Brain microvascular endothelial cell (primary cell): Measurements from ENCODE around the gene RPL7L1.
"Not testable (repeated sequence)": the region's sequence is repeated elsewhere in the genome, so short reads cannot be mapped to it uniquely, and the experiment has no call there.

Experiments used
- DNase-seq: peaks from one replicate; pipeline ENCODE4 v3.0.0-alpha.2; 2020
- H3K27ac ChIP-seq: fragments of 250-450 bp; sonication (Bioruptor Pico); 2 replicates; pipeline ENCODE4 v1.5.1; 2020; ENCODE audit warnings: mild to moderate bottlenecking, moderate library complexity
- H3K27me3 ChIP-seq: fragments of 250-450 bp; sonication (Bioruptor Pico); replicated peaks from 2 replicates; pipeline ENCODE4 v1.5.1; 2020; ENCODE audit warnings: mild to moderate bottlenecking
- H3K36me3 ChIP-seq: fragments of 250-450 bp; sonication (Bioruptor Pico); replicated peaks from 2 replicates; pipeline ENCODE4 v1.5.1; 2020; ENCODE audit warnings: mild to moderate bottlenecking
- H3K4me3 ChIP-seq: 2 replicates; pipeline ENCODE4 v1.5.1; 2011; ENCODE audit warnings: low read depth, mild to moderate bottlenecking, control low read depth, low read length, moderate library complexity
- CTCF ChIP-seq: IDR thresholded peaks from 2 replicates; pipeline ENCODE4 v1.5.1; 2011; ENCODE audit warnings: low read depth, mild to moderate bottlenecking, moderate library complexity, low read length, control low read depth, inconsistent platforms; ENCODE audit errors: missing control alignments
- in situ Hi-C: cut with HindIII; loops from 2 replicates; pipeline ENCODE4 v1.10.0; 2017; ENCODE audit warnings: low sequenced_read_pairs, low pct_ligation_motif_present

The RPL7L1 gene

GRCh38 chr6:42870145-42870936, 9.1 kb upstream of the RPL7L1 start:
- no peak overlapping the region for H3K4me3 ChIP-seq
- TF ChIP-seq CTCF = no peak
- in situ Hi-C loops = loop anchor here (25.0 kb wide), 1 partner anchor 208 kb away; no protein-coding TSS in a partner anchor
- no peaks in the 10 kb centered on the region for H3K27me3 ChIP-seq
- DNase-seq = no peak
- no peak overlapping the region for H3K27ac ChIP-seq
- H3K36me3 ChIP-seq = peaks cover 2% of the 10 kb centered on the region

- Histone ChIP-seq H3K27ac (no peak overlapping the region), H3K27me3 (no peaks in the 10 kb centered on the region), H3K4me3 (no peak overlapping the region), H3K36me3 (peaks cover 2% of the 10 kb centered on the region)
- in situ Hi-C loops = loop anchor here (25.0 kb wide), 1 partner anchor 209 kb away; no protein-coding TSS in a partner anchor
- DNase-seq = no peak
- TF ChIP-seq CTCF = no peak
These were observed 7.7 kb upstream of the RPL7L1 start for GRCh38 chr6:42871711-42872110.

- in situ Hi-C loops = loop anchor here (25.0 kb wide), 1 partner anchor 211 kb away; no protein-coding TSS in a partner anchor
- no peaks in the 10 kb centered on the region for H3K27me3 ChIP-seq
- no peak overlapping the region for H3K4me3 ChIP-seq
- TF ChIP-seq CTCF = no peak
- no peaks in the 10 kb centered on the region for H3K36me3 ChIP-seq
- no peak overlapping the region for H3K27ac ChIP-seq
- no peak for DNase-seq
These were observed 6.1 kb upstream of the RPL7L1 start for GRCh38 chr6:42873313-42873712.

GRCh38 chr6:42877695-42878094, 1.7 kb upstream of the RPL7L1 start:
- no peak for TF ChIP-seq CTCF
- in situ Hi-C loops = no loop called here

GRCh38 chr6:42880240-42880817, 913 bp downstream of the RPL7L1 start:
- H3K27me3 ChIP-seq, in situ Hi-C loops, DNase-seq: not testable (repeated sequence)
- peak overlapping the region; percentile 89 for H3K4me3 ChIP-seq
- H3K27ac ChIP-seq = peak overlapping the region; percentile 91
- peaks cover 34% of the 10 kb centered on the region for H3K36me3 ChIP-seq

More at GRCh38 chr6:42877695-42878094, 1.7 kb upstream of the RPL7L1 start:
- H3K27me3 ChIP-seq = no peaks in the 10 kb centered on the region
- H3K27ac ChIP-seq = no peak overlapping the region
- peaks cover 8% of the 10 kb centered on the region for H3K36me3 ChIP-seq
- no peak overlapping the region for H3K4me3 ChIP-seq
- DNase-seq = no peak

- in situ Hi-C loops, DNase-seq, H3K27me3 ChIP-seq: not testable (repeated sequence)
- Histone ChIP-seq H3K4me3 (peak overlapping the region; percentile 89), H3K27ac (peak overlapping the region; percentile 91), H3K36me3 (peaks cover 40% of the 10 kb centered on the region)
These were observed 1.5 kb downstream of the RPL7L1 start for GRCh38 chr6:42880871-42881270.

GRCh38 chr6:42885702-42886101, 6.3 kb downstream of the RPL7L1 start:
- Histone ChIP-seq H3K4me3 (no peak overlapping the region), H3K27ac (no peak overlapping the region), H3K36me3 (peaks cover 52% of the 10 kb centered on the region), H3K27me3 (no peaks in the 10 kb centered on the region)
- DNase-seq = no peak
- no peak for TF ChIP-seq CTCF
- in situ Hi-C loops = no loop called here

GRCh38 chr6:42888201-42888600, 8.8 kb downstream of the RPL7L1 start:
- in situ Hi-C loops, DNase-seq, H3K4me3 ChIP-seq, H3K27me3 ChIP-seq, H3K27ac ChIP-seq: not testable (repeated sequence)
- H3K36me3 ChIP-seq = peaks cover 39% of the 10 kb centered on the region
